ENCODE results near the gene FAM98B.

The FAM98B gene

GRCh38 chr15:38509152-38509551 lies 55.2 kb downstream of the FAM98B start:
- TF ChIP-seq CTCF (IDR thresholded peaks at IDR 0.05): no peak
- no peaks in the 10 kb centered on the region for H3K36me3 ChIP-seq (ENCODE audit: control insufficient read depth, insufficient read depth, low read length)
- no peak overlapping the region for H2AFZ ChIP-seq
- no peaks in the 10 kb centered on the region for H3K79me2 ChIP-seq
- H3K9me3 ChIP-seq (ENCODE audit: control insufficient read depth, low read length): no peaks in the 10 kb centered on the region
- no peak overlapping the region for H3K4me2 ChIP-seq (ENCODE audit: low read length)
- H3K4me3 ChIP-seq (ENCODE audit: low read depth, low read length): no peak overlapping the region
- H3K4me1 ChIP-seq: no peaks in the 10 kb centered on the region
- H3K9ac ChIP-seq: no peak overlapping the region
- H3K27me3 ChIP-seq (ENCODE audit: control insufficient read depth, insufficient read depth, low read length): no peaks in the 10 kb centered on the region
- no peak overlapping the region for H3K27ac ChIP-seq

GRCh38 chr15:38512901-38513300 lies 59.0 kb downstream of the FAM98B start:
- no peaks in the 10 kb centered on the region for H3K36me3 ChIP-seq (ENCODE audit: control insufficient read depth, insufficient read depth, low read length)
- peaks cover 4% of the 10 kb centered on the region for H3K4me1 ChIP-seq
- no peaks in the 10 kb centered on the region for H3K79me2 ChIP-seq
- H3K27me3 ChIP-seq (ENCODE audit: control insufficient read depth, insufficient read depth, low read length): no peaks in the 10 kb centered on the region
- H3K27ac ChIP-seq: no peak overlapping the region
- H3K4me2 ChIP-seq (ENCODE audit: low read length): no peak overlapping the region
- no peak overlapping the region for H2AFZ ChIP-seq
- H3K4me3 ChIP-seq (ENCODE audit: low read depth, low read length): no peak overlapping the region
- no peaks in the 10 kb centered on the region for H3K9me3 ChIP-seq (ENCODE audit: control insufficient read depth, low read length)
- H3K9ac ChIP-seq: no peak overlapping the region
- no peak for TF ChIP-seq CTCF (IDR thresholded peaks at IDR 0.05)

- Histone ChIP-seq H3K4me3 (ENCODE audit: low read depth, low read length) (no peak overlapping the region), H3K36me3 (ENCODE audit: control insufficient read depth, insufficient read depth, low read length) (no peaks in the 10 kb centered on the region), H3K27ac (no peak overlapping the region), H3K27me3 (ENCODE audit: control insufficient read depth, insufficient read depth, low read length) (no peaks in the 10 kb centered on the region), H3K9ac (no peak overlapping the region), H3K79me2 (no peaks in the 10 kb centered on the region), H3K4me2 (ENCODE audit: low read length) (no peak overlapping the region), H2AFZ (no peak overlapping the region), H3K4me1 (peaks cover 4% of the 10 kb centered on the region), H3K9me3 (ENCODE audit: control insufficient read depth, low read length) (no peaks in the 10 kb centered on the region)
- TF ChIP-seq CTCF (IDR thresholded peaks at IDR 0.05): no peak
Measured at GRCh38 chr15:38514601-38515000, 60.7 kb downstream of the FAM98B start.

GRCh38 chr15:38516626-38517025 lies 62.7 kb downstream of the FAM98B start:
- no peaks in the 10 kb centered on the region for H3K36me3 ChIP-seq (ENCODE audit: control insufficient read depth, insufficient read depth, low read length)
- no peak overlapping the region for H2AFZ ChIP-seq

More at GRCh38 chr15:38516626-38517025, 62.7 kb downstream of the FAM98B start:
- H3K9me3 ChIP-seq (ENCODE audit: control insufficient read depth, low read length): no peaks in the 10 kb centered on the region
- no peak for TF ChIP-seq CTCF (IDR thresholded peaks at IDR 0.05)
- peaks cover 4% of the 10 kb centered on the region for H3K4me1 ChIP-seq
- H3K9ac ChIP-seq: no peak overlapping the region
- H3K79me2 ChIP-seq: no peaks in the 10 kb centered on the region
- no peak overlapping the region for H3K27ac ChIP-seq
- no peak overlapping the region for H3K4me3 ChIP-seq (ENCODE audit: low read depth, low read length)
- no peak overlapping the region for H3K4me2 ChIP-seq (ENCODE audit: low read length)
- H3K27me3 ChIP-seq (ENCODE audit: control insufficient read depth, insufficient read depth, low read length): no peaks in the 10 kb centered on the region
